SK-N-SH (cell line): ENCODE data around the gene PPP2R1A. TPM values are rescaled to one million over a fixed set of nuclear protein-coding genes. Genes with fewer than 3 reads are reported as not detected.

Experiments
- CTCF ChIA-PET: fragments of 300-600, 350-600 bp; formaldehyde crosslinking; extraction: SDS; loops from one replicate; lab custom pipeline; 2021; lab: Yijun Ruan, JAX
- POLR2A ChIA-PET: fragments of 350-600 bp; sonication (Branson Sonifier 250); formaldehyde crosslinking; extraction: SDS; loops from one replicate; lab custom pipeline; 2020; ENCODE audit warnings: antibody characterized with exemption, inconsistent platforms; lab: Yijun Ruan, JAX
- DNase-seq: peaks from one replicate; pipeline ENCODE4 v3.0.0; 2012
- H2AFZ ChIP-seq: fragments of 200-600 bp; sonication (generic); 2 replicates; pipeline ENCODE4 v1.8.1; 2016; ENCODE audit warnings: antibody characterized with exemption, mild to moderate bottlenecking, low read depth
- H3F3A ChIP-seq: fragments of 200-600 bp; sonication (generic); replicated peaks from 2 replicates; pipeline ENCODE3; 2016; ENCODE audit warnings: antibody characterized with exemption, mild to moderate bottlenecking; ENCODE audit not compliant: insufficient read depth
- H3K27ac ChIP-seq, 2 experiments: fragments of 200-500 bp in 1 of 2; fragments of 200-600 bp in 1 of 2; sonication (Bioruptor generic) in 1 of 2; sonication (generic), shearing (Covaris generic) in 1 of 2; 2 replicates each; pipeline versions ENCODE4 v1.5.1 to v1.6.1; 2014 to 2016; ENCODE audit warnings: low read depth in 2 of 2, inconsistent platforms in 1 of 2, low read length in 1 of 2, mild to moderate bottlenecking in 1 of 2, mixed read lengths in 1 of 2
- H3K27me3 ChIP-seq: fragments of 200-600 bp; sonication (generic), shearing (Covaris generic); 2 replicates; pipeline ENCODE4 v1.6.1; 2016; ENCODE audit warnings: mixed run types; ENCODE audit not compliant: insufficient read depth
- H3K36me3 ChIP-seq, 2 experiments: fragments of 200-500 bp in 1 of 2; fragments of 200-600 bp in 1 of 2; sonication (Bioruptor generic) in 1 of 2; sonication (generic) in 1 of 2; replicated peaks in 1 of 2; 2 replicates each; pipeline versions ENCODE3 to v1.5.1; 2014 to 2016; ENCODE audit warnings: low read length in 1 of 2, mild to moderate bottlenecking in 1 of 2; ENCODE audit not compliant: insufficient read depth in 2 of 2, control insufficient read depth in 1 of 2
- H3K4me1 ChIP-seq, 2 experiments: fragments of 200-500 bp in 1 of 2; fragments of 200-600 bp in 1 of 2; sonication (Bioruptor generic) in 1 of 2; sonication (generic), shearing (Covaris generic) in 1 of 2; 2 replicates each; pipeline versions ENCODE4 v1.5.1 to v1.6.1; 2014 to 2016; ENCODE audit warnings: low read depth in 1 of 2, low read length in 1 of 2, mixed run types in 1 of 2; ENCODE audit not compliant: insufficient read depth in 2 of 2, control insufficient read depth in 1 of 2
- H3K4me2 ChIP-seq: fragments of 200-600 bp; sonication (generic), shearing (Covaris generic); 2 replicates; pipeline ENCODE4 v1.6.1; 2017; ENCODE audit warnings: mixed run types
- H3K4me3 ChIP-seq, 2 experiments: fragments of 200-500 bp in 1 of 2; fragments of 200-600 bp in 1 of 2; sonication (Bioruptor generic) in 1 of 2; sonication (generic), shearing (Covaris generic) in 1 of 2; 2 replicates each; pipeline versions ENCODE4 v1.5.1 to v1.8.1; 2014 to 2016; ENCODE audit warnings: low read depth in 2 of 2, inconsistent platforms in 1 of 2, low read length in 1 of 2, mild to moderate bottlenecking in 1 of 2, mixed read lengths in 1 of 2, moderate library complexity in 1 of 2
- H3K79me2 ChIP-seq: fragments of 200-600 bp; sonication (generic); 2 replicates; pipeline ENCODE4 v1.8.1; 2017; ENCODE audit warnings: mild to moderate bottlenecking; ENCODE audit not compliant: insufficient read depth
- H3K9ac ChIP-seq: fragments of 200-600 bp; sonication (generic); 2 replicates; pipeline ENCODE4 v1.6.1; 2017; ENCODE audit warnings: mixed run types
- H3K9me2 ChIP-seq: fragments of 200-600 bp; sonication (generic); 2 replicates; pipeline ENCODE4 v1.6.1; 2017; ENCODE audit warnings: mixed run types
- H3K9me3 ChIP-seq: fragments of 200-600 bp; sonication (generic); 2 replicates; pipeline ENCODE4 v1.6.1; 2017; ENCODE audit warnings: mixed run types, mild to moderate bottlenecking, moderate library complexity
- H4K20me1 ChIP-seq: fragments of 200-600 bp; sonication (generic); 2 replicates; pipeline ENCODE4 v1.6.1; 2017; ENCODE audit warnings: mild to moderate bottlenecking, mixed run types; ENCODE audit not compliant: insufficient read depth
- GABPA ChIP-seq: IDR thresholded peaks from 2 replicates; pipeline ENCODE4 v1.4.0; 2012; ENCODE audit warnings: low read depth, mild to moderate bottlenecking
- YY1 ChIP-seq: IDR thresholded peaks from 2 replicates; pipeline ENCODE4 v1.4.0; 2012; ENCODE audit warnings: low read depth, mild to moderate bottlenecking
- WGBS: methylation state at CpG from one replicate; pipeline ENCODE4 v1.1.6; 2017; ENCODE audit warnings: low lambda C conversion rate; 5-methylcytosine and 5-hydroxymethylcytosine counted together
- polyA plus RNA-seq, 3 experiments: library from polyadenylated mRNA; depleted of rRNA; stranded (reverse); fragments of >200 nt; gene quantifications; 2 replicates each; pipeline ENCODE4 v1.2.3, GENCODE V29; 2012
- small RNA-seq, 7 experiments: library from RNA; depleted of rRNA; stranded (forward); fragments of <200 nt; gene quantifications; one replicate each; pipeline ENCODE3, GENCODE V24; 2012

Gene PPP2R1A
- polyA plus RNA-seq, 1 of the 3 experiments (the other 2 are of a cell fraction), result 163 TPM

- TF ChIP-seq YY1 (no peak), GABPA (no peak)
- ChIA-PET CTCF (no interaction called here), POLR2A (no interaction called here)
- Histone ChIP-seq H3K9me3 (no peaks in the 10 kb centered on the region), H3F3A (no peaks in the 10 kb centered on the region), H3K4me3 (no peak overlapping the region), H3K9ac (no peak overlapping the region), H3K4me1 (no peaks in the 10 kb centered on the region), H3K27ac (no peak overlapping the region), H3K36me3 (peaks cover 0 to 43% of the 10 kb centered on the region in 2 experiments), H3K79me2 (peaks cover 100% of the 10 kb centered on the region), H3K9me2 (no peaks in the 10 kb centered on the region), H2AFZ (no peak overlapping the region), H3K27me3 (no peaks in the 10 kb centered on the region), H4K20me1 (no peaks in the 10 kb centered on the region), H3K4me2 (no peak overlapping the region)
- 93% methylated on average over 5 of the region's 6 CpGs for WGBS
- DNase-seq, result no peak
Measured at GRCh38 chr19:52277471-52277870, 87.6 kb downstream of the PPP2R1A start.

Small RNA genes lying within 50 kb of the gene (small RNA-seq; reads per million reads assigned to genes)
- 0 reads per million in 7 experiments for gene MIR6801
- gene RF00019, result 0 reads per million in 7 experiments
- 0 to 8.8 (median 1.4) reads per million in 7 experiments for gene RPL37P23

Other genes with a start within 250 kb of the PPP2R1A start
- gene ZNF350, start 203.2 kb upstream of the PPP2R1A start, polyA plus RNA-seq (2012; rRNA removed), result 3.4 and 4.1 TPM in 2 replicates
- 1.6 and 3.0 TPM in 2 replicates for gene ZNF615, start 181.8 kb upstream of the PPP2R1A start, polyA plus RNA-seq (2012; rRNA removed)
- gene ZNF614, start 161.7 kb upstream of the PPP2R1A start, polyA plus RNA-seq (2012; rRNA removed), result 2.8 and 3.6 TPM in 2 replicates
- gene ZNF432, start 141.2 kb upstream of the PPP2R1A start, polyA plus RNA-seq (2012; rRNA removed), result 2.9 and 3.9 TPM in 2 replicates
- 3.8 and 5.1 TPM in 2 replicates for gene ZNF841, start 94.3 kb upstream of the PPP2R1A start, polyA plus RNA-seq (2012; rRNA removed)
- 1.5 and 2.0 TPM in 2 replicates for gene ZNF616, start 50.1 kb upstream of the PPP2R1A start, polyA plus RNA-seq (2012; rRNA removed)
- gene ZNF836, start 18.4 kb upstream of the PPP2R1A start, polyA plus RNA-seq (2012; rRNA removed), result 1.6 and 2.3 TPM in 2 replicates
- 3.9 and 5.4 TPM in 2 replicates for gene ZNF766, start 79.5 kb downstream of the PPP2R1A start, polyA plus RNA-seq (2012; rRNA removed)
- 10.9 and 13.4 TPM in 2 replicates for gene ZNF480, start 107.1 kb downstream of the PPP2R1A start, polyA plus RNA-seq (2012; rRNA removed)
- gene ZNF610, start 146.2 kb downstream of the PPP2R1A start, polyA plus RNA-seq (2012; rRNA removed), result 1.9 and 2.9 TPM in 2 replicates
- gene ZNF880, start 179.9 kb downstream of the PPP2R1A start, polyA plus RNA-seq (2012; rRNA removed), result 22.6 and 27.8 TPM in 2 replicates
- gene ZNF528, start 207.8 kb downstream of the PPP2R1A start, polyA plus RNA-seq (2012; rRNA removed), result 14.0 and 26.5 TPM in 2 replicates
- gene ZNF534, start 239.1 kb downstream of the PPP2R1A start, polyA plus RNA-seq (2012; rRNA removed), result not detected in 2 replicates